PC-3 (cell line): Measurements from ENCODE around the gene STRAP.

Source experiments
- CTCF ChIP-seq: fragments of 300-600 bp; sonication (generic); conservative IDR thresholded peaks from 2 replicates; pipeline ENCODE4 v1.5.1; 2017; ENCODE audit warnings: antibody characterized with exemption, low read depth, mild to moderate bottlenecking, low read length
- EZH2 ChIP-seq: fragments of 300-600 bp; sonication (generic); IDR thresholded peaks from one replicate; pipeline ENCODE4 v1.6.1; 2017; ENCODE audit warnings: antibody characterized with exemption, mild to moderate bottlenecking, low read length; ENCODE audit not compliant: unreplicated experiment
- EZH2phosphoT487 ChIP-seq: fragments of 300-600 bp; sonication (generic); IDR thresholded peaks from 2 replicates; pipeline ENCODE4 v1.6.1; 2018; ENCODE audit warnings: mild to moderate bottlenecking, antibody characterized with exemption, low read length, borderline replicate concordance

GRCh38 chr12:15910468-15910863, 28.3 kb downstream of the STRAP start:
- TF ChIP-seq CTCF, result no peak
- no peak for TF ChIP-seq EZH2
- TF ChIP-seq EZH2phosphoT487, result no peak
